Choroid plexus epithelial cell (primary cell): ENCODE results near the gene RBM19.
A peak's percentile ranks its signal among the peaks of the same experiment; 100 is the strongest.

Experiments
- DNase-seq: peaks from one replicate; pipeline ENCODE4 v3.0.0-alpha.2; 2010; ENCODE audit warnings: low read depth
- H3K4me3 ChIP-seq: 2 replicates; pipeline ENCODE4 v1.5.1; 2011; ENCODE audit warnings: low read depth, mild to moderate bottlenecking, control low read depth, low read length, moderate library complexity
- CTCF ChIP-seq: conservative IDR thresholded peaks from 2 replicates; pipeline ENCODE4 v1.5.1; 2011; ENCODE audit warnings: low read depth, mild to moderate bottlenecking, control low read depth, inconsistent platforms, low read length, moderate library complexity

RBM19 gene

DNA sequence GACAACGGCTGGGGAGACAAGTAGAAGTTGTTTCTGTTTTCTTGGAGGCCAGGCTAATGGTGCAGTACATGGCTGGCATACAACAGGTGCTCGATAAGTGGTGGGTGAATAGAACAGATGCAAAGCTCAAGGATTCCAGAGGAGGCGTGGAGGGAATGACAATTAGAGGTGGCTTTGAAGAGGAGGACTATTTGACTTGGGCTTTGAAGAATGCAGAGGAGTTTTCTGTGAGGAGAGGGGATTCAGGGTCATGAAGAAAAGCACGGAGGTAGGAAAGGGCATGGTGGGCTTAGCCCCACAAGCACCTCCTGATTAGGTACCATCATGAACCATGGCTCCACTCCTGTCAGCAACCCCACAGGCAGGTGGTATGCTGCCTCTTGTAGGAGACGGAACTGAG, 142.3 kb downstream of the RBM19 start:
- TF ChIP-seq CTCF = no peak
- H3K4me3 ChIP-seq = no peak overlapping the region
- DNase-seq = no peak

DNA sequence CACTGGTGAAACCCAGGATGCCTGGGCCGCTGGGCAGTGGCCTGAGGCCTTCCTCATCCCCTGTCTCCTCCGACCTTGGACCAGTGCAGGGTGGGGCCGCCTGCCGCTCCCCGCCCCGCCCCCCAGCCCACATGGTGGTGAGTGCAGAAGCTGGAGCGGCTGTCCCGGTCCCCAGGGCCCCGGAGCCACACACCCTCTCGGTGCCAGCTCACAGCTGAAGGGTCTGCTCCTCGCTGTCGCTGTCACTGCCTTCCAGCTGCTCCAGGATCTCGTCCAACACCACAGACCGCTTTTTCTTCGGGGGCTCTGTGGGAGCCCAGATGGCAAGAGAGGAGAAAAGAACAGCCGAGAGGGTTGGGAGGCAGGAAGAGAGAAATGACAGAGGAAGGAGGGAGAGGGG, 143.1 kb downstream of the RBM19 start:
- no peak for TF ChIP-seq CTCF
- DNase-seq = no peak
- no peak overlapping the region for H3K4me3 ChIP-seq

DNA sequence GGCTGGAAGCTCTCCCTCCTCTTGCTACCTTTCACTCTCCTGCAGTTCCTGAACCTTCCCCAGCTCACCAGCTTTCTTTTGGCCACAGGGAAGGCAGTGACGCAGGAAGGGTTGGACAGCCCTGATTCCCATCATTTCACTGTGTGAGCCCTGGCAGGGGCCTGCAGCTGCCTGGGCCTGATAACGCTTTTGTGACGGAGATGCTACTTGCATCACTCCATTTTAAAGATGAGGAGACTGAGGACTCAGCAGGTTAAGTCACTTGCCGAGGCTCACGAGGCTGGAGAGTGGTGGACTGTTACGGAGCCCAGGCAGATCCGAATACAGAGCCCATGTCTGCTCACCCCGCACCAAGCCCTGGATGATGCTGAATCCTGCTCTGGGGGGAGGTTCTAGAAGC, 145.3 kb downstream of the RBM19 start:
- no peak for DNase-seq

DNA sequence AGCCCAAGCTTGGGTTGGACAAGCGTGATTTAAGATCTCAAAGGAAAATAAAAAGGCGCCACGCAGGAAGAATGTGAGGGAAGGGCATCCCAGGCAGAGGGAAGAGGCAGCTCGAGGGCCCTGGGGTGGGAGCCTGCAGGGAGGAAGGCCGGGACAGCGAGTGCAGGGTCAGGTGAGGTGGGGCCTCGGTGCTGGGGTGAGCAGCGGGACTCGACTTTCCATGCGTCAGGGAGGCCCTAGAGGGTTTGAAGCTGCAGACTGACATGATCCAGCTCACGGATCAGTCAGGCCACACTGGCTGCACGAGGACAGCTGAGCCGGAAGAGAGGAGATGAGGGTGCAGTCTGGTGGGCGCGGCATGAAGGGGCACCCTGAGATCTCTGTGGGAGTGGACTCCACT, 145.8 kb downstream of the RBM19 start:
- no peak for DNase-seq
- no peak overlapping the region for H3K4me3 ChIP-seq
- TF ChIP-seq CTCF = no peak

More for the DNA sequence above, 145.3 kb downstream of the RBM19 start:
- no peak for TF ChIP-seq CTCF
- H3K4me3 ChIP-seq = no peak overlapping the region

GRCh38 chr12:113819495-113819894, 146.6 kb downstream of the RBM19 start:
- no peak for DNase-seq
- TF ChIP-seq CTCF = no peak
- no peak overlapping the region for H3K4me3 ChIP-seq

GRCh38 chr12:113818833-113819232, 147.3 kb downstream of the RBM19 start:
- H3K4me3 ChIP-seq = no peak overlapping the region
- peak; percentile 25 for DNase-seq
- TF ChIP-seq CTCF = peak; percentile 67

GRCh38 chr12:113818283-113818682, 147.8 kb downstream of the RBM19 start:
- DNase-seq = no peak
- no peak for TF ChIP-seq CTCF
- no peak overlapping the region for H3K4me3 ChIP-seq
